GM18499 (cell line): Measurements from ENCODE around the gene UMODL1.

Experiments used
- ATAC-seq: cut with Tn5 transposase; IDR thresholded peaks from one replicate; pipeline ENCODE4 v1.9.1; 2021; ENCODE audit warnings: moderate number of reproducible peaks; ENCODE audit not compliant: insufficient read depth, unreplicated experiment

Gene UMODL1

DNA sequence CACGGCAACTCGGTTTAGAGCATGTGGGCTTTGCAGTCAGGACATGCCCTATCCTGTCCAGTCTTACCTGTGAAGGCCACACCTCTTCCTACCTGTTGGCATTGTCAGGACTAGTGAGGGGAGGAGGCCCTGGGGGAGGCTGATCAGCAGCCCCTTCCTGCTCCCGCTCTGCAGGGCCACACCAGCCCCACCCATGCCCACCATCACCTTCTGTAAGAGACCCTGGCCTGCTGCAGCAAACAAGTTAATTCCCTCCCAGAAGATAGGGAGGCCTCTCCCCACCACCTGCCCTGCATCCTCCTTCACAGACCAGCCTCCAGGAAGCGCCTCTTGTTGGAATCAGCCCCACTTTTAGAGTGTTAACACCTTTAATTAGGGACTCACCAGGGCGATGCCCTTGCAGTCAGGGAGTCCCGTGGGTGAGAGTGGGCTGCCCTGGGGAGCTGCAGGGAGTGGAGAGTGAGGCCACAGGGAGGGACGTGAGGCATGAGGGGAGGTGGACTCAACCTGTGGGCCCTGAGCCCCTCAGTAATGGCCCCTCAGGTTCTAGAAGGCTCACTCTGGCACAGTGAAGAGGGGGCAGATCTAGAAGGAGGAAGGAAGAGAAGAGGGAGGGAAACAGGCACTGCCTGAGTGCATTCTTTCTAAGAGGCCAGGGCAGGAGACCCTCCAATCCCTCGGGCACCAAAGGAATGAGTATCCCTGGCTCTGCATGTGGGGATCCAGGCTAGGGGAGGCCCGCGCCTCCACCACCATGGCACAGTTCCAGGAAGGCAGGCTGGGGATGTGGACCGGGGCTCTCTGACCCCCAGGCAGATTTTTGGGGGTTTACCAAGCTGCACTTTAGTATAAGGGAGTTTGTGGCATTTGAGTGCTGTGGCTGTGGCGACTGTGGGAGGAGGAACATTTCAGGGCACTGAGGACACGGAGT is 8.2 kb downstream of the UMODL1 start:
- no peak for ATAC-seq

DNA sequence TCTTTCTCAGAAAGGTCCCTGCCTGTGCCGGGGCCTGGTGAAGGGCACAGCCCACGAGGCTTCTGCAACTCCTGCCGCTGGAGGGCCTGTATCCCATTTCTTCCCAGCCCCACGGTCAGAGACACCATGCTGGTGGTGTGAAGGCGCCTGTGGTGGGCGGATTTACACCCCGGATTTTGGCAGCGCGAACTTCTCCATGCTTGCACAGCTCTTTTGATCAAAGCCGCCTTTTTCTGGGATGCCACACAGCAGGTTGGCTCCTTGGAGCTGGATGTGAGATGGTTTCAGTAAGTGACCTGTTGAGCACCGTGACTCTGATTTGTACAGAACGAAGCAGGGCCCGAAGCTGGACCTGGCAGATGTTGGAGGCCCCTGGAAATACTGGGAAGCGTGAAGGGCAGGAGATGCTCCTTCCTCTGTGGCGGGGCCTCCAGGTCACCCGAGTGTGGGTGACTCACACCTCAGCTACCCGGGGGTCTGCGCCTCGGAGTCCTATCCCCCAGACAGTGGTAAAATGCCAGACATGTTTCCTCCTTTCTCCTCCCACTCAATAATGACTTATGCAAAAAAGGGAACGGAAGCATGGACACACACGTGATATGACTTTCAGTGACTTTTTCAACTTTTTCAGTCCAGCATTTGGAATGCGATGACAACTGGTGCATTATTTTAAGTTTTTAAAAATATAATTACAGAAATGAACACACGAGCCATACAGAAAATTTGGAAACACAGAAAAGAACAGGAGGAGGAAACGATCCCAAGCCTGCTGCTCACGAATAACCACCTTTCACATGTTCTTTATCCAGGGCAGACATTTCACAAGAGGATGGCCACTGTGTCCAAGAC is 9.0 kb downstream of the UMODL1 start:
- ATAC-seq = no peak

DNA sequence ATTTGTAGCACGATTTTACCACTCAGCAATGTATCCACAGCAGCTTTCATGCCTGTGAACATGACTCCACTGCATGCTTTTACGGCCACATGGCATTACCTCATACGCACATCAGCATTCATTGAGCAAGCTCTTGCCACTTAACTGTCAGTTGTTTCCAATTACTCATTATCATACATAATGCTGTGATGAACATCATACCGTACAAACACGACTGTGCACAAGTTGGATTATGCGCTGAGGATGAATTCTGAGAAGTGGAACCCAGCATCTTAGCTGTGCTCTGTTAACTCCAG is 9.6 kb downstream of the UMODL1 start:
- ATAC-seq = no peak

DNA sequence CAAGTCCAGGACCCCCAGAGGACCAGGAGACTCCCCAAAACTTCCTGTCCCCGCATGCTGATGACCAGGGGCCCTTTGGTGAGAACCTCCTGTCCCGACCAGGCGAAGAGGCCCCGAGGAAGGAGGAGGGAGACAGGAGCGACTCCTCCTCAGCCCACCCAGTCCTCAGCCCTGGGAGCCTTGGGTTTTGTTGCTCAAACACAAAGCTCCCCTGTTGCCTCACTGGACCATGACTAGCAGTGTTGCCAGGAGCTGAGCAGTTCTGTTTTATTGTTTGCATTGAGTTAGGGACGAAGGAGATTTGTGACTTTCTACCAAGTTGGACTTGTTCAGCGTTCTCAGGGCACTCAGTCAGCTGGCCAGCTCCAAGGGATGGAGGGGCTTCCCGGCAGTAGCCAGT is 10.0 kb downstream of the UMODL1 start:
- ATAC-seq = no peak

DNA sequence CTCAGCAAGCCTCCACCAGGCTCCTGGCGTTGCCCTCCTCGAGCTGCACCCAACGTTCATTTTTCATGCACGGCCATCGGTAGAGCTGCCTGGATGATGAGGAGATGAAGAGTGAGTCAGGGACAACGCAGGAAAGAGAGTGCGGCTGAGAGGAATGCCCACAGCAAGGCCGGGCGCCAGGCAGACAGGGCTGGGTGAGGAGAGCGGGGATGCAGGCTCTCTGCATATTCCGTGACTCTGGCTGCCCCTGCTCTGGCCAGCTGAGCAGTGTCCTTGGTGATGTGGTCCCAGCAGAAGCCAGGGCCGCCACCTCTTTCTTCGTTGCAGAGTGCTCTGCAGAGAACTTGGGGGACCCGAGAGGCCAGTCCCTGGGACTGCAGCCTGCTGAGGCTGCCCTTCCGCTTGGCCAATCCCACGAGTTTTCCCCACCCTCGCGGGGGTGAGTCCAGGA is 10.8 kb downstream of the UMODL1 start:
- ATAC-seq = no peak

DNA sequence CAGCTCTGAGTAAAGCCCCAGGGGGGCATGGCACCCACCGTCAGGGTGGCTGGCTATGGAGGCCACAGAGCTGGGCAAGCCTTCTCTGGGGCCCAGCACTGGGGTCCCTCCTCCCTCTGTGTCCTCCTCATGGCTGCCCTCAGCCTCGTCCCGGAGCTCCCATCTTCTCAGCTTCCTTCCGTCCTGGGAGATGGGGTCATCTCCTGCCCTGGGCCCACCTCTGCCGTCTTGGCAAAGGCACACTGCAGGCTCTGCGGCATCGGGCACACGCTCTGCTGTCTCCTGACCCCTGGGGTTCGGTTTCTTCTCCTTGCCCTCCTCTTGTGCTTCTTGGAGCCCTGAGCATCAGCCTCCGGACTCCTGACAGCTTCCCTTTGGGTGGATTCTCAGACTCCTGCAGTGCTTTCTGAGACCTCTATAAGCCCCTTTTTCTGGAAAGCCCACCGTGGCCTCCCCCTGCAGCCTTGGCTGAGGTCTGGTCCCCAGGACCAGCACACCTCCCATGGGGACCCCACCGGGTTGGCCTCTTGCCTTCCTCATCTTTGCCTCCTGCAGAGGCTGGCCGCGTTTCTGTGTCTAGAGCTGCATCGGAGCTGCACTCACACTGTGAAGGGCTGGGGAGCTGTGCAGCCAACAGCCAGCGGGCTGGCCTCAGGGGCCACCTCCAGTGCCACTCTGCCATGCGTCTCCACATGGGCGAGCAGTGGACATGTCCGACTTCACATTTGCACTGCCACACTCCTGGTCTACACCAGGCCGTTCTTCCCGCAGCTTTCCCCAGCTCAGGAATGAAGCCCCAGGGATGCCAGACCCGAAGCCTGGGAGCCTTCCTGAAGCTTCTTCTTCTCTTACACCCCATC is 11.6 kb downstream of the UMODL1 start:
- ATAC-seq = no peak

DNA sequence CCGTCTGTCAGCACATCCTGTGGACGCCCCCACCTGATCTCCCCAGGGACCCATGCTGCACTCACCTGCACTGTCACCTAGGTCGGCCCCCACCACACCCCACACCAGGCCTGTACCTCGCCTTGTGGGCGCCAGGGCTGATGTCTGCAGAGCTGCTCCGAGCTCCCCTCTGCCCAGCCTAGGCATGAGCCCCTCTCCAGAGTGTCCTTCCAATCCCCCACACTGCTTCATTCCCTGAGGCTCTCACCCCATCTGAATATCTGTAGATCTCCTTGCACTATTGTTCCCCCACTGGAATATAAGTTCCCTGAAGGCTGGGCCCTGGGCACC is 12.2 kb downstream of the UMODL1 start:
- ATAC-seq = no peak

DNA sequence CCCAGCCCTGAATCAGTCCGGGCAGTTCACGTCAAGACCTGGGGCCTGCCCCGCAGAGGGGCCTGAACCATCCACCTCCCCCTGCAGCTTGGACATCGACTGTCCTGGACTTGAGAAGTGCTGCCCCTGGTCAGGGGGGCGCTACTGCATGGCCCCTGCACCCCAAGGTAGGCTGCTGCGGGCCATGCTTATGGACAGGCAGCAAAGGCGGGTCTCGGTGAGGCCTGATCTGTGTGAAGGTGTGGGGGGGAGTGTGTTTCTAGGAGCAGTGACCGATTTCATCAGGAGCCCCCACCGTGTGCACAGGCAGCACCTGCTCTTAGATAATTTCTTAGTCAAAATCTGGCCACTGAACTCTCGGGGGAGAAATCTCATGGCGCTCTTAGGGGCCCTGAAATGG is 13.0 kb downstream of the UMODL1 start:
- ATAC-seq = no peak

DNA sequence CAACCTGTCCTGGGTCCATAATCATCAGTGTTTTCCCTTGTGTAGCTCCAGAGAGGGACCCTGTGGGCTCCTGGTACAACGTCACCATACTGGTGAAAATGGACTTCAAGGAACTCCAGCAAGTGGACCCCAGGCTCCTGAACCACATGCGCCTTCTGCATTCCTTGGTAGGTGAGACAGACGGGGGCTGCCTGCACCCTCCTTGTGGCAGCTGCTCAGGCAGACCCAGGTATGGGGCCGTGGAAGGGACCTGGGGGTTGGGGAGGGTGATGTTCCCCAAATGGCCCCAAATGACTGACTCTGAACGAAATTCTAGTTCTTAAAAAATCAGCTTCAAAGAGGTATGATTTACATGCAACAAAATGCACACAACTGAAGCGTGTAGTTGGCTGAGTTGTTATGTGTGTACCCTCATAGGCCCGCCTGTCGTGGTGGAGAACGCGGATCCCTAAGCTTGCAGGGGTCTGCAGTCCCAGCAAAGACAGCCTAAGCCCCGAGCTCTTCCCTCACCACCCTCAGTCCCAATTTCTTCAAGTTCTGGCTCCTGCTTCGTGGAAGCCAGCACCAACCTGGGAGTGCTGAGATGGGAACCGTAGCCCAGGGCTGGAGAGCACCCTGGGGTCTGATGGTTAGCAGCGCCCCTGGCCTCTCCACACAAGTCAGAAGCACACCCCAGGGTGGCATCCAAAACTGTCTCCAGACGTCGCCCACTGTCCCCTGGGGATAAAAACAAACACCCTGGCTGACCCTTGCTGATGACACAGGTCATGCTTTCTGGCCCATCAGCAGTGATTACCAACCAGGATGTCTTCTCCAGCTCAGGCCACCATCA is 14.3 kb downstream of the UMODL1 start:
- no peak for ATAC-seq

DNA sequence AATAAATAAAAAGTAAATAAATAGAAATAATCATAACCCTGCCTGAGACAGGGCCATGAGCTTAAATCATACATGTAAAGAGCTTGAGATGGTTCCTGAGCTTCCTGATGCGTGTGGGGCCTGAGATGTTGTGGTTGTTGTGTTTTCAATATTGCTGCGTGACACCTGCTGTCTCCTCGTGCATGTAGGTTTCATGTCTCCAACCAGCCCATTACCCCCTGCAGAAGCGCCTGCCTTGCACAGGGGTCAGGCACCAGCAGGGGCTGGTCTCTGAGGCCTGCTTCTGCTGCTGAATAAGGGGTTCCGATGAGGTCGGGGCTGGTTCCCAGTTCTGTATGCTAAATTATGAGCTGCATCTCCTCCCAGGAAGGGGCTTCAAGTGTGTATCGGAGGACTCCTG is 15.9 kb downstream of the UMODL1 start:
- ATAC-seq = no peak

DNA sequence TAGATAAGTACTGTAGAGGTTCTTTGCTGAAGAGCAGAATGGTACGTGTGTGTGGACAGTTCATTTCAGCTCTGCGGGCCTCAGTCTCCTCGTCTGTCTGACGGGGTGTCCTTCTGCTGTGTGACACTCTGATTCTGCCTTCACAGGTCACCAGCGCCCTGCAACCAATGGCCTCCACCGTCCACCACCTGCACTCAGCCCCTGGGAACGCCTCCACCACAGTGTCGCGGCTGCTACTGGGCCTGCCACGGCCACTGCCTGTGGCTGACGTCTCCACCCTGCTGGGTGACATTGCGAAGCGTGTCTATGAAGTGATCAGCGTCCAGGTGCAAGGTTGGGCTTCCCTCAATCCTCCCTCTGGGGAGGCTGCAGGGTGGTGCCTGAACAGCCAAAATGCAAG is 17.0 kb downstream of the UMODL1 start:
- ATAC-seq = no peak

DNA sequence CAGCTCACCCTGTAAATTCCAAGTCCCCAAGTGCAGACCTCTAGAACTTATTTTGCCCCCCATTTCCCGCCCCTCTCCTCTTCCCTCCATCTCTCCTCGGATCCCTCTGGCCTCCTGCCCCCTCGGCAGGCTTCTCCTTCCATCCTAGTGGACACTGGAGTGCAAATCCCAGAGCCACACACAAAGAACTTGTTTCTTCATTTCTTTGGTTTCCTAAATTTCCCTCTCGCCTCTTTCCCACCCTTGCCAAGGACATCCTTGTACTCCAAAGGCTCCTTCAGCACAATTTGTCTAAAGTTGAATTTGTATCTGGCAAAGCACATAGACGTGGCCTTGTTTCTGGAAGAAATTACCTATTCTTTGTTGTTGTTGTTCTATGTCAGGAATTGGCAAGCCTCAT is 17.5 kb downstream of the UMODL1 start:
- no peak for ATAC-seq

DNA sequence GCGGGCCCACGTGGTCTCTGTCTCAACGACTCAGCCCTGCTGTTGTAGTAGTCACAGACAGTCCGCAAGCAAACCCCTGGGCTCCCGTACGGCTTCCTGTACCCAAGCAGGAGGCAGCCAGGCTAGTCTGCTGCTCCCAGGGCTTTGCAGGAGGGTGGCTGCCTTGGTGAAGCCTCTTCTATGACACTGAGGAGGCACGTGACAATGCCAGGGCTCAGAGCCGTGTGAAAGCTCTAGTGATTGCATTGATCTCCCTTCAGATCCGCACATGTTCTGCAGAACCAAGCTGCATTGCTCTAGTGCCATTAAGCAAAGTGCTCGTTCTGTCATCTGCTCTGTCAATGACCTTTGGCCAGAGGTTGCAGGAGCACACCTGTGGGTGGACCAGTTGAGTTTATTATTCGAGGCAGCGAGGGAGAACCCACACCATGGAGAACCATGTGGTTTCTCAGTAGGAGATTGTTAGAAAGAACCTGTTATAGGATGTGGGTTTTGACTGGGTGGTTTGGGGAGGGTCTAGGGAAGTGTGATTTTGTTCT is 18.0 kb downstream of the UMODL1 start:
- ATAC-seq = no peak

DNA sequence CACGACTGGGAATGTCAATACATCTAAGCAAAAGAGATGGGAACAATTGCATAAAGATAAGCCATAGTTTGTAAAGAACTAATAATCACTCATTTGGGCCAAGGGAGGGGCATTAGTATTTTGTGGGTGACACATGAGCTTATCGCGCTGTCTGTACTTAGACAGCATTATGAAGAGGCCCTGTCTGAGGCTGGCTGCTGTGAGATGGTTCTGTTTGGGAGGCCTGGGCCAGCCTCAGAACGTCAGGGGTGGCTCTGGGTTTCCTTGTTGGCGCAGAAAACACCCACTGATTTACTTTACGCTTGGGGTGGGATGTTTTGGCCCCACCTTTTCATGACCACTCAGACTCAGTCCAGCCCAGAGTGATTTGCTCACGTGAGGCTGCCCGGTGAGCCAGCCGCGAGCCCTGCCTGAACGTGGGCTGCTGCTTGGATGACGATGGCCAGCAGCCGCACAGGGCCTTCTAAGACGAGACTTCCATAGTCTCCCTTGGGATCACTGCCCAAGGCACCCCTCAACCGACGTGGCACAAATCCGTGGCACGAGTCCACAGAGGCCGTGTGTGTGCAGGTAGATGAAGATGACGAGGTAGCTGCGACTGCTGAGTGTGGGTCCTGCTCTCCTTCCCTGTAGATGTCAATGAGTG is 18.7 kb downstream of the UMODL1 start:
- no peak for ATAC-seq

DNA sequence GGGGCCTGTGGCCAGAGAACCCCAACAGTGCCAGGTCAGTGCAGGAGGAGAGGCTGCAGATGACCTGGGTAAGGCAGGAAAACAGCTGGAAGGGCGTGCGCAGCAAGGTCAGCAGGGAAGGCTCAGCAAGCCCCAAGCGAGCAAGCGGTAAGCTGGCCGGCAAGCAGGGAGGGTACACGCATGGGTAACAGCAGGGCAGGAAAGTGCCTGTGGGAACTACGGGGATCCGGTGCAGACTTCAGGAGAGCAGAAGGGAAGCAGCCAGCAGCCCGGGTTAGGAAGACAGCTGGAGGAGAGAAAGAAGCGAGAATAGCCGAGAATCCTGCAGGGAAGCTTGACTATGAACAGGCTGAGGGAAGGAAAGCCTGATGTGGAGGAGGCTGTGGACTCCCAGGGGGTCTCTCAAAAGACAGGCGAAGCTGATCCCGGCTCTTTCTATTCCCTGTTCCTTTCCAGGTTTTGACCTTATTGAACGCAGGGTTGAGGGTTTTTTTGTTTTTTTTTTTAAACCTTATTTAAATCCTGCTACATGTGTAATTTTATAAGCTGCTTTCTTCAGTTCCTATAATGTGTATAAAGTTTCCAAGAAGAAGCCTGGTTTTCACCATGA is 20.9 kb downstream of the UMODL1 start:
- ATAC-seq = no peak

DNA sequence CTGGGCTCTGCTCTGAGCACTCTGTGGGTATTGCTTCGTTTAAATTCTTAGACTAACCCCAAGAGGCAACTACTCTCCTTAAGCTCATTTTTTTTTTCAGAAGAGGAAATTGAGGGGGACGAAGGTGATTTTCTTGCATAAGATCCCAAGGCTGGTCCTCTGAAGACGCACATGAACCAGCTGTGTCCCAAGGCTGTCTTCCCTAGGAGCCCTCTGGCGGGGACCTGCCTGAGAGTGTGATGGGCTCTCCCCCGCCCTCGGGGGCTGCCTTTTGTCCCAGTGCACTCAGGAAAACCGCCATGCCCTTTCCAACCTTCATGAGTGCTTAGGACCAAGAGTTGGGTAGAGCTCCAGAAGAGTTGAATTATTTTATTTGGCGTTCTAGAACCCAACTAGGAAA is 21.7 kb downstream of the UMODL1 start:
- ATAC-seq = no peak

DNA sequence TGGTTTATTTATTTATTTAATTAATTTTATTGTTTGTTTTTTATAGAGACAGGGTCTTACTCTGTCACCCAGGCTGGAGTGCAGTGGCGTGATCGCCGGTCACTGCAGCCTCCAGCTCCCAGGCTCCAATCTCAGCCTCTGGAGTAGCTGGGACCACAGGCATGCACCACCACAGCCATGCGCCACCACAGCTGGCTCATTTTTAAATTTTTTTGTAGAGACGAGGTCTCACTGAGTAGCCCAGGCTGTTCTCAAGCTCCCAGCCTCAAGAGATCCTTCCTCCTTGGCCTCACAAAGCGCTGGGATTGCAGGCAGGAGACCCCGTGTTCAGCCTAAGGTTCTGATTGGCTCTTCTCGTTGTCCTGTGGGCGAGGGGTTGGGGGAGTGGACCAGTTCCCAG is 22.1 kb downstream of the UMODL1 start:
- ATAC-seq = no peak

DNA sequence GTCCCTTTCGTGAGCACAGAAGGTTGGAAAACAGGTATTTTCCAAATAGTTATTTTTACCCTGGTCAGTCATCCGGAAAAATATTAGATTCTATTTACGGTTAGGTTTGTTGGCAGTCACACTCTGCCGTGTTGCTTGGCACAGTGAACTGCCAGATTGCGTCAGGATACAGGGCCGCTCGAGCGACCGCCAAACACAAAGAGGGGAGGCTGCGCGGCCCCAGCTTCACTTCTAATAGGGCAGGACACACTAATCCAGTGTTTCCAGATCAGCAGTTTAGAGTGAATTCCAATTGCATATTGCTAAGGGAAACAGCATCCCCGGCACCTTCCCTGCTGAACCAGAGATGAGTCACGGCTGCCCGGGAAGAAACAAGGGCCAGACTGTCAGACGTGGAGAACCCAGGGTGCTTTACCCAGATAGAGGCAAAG is 22.9 kb downstream of the UMODL1 start:
- ATAC-seq = no peak

DNA sequence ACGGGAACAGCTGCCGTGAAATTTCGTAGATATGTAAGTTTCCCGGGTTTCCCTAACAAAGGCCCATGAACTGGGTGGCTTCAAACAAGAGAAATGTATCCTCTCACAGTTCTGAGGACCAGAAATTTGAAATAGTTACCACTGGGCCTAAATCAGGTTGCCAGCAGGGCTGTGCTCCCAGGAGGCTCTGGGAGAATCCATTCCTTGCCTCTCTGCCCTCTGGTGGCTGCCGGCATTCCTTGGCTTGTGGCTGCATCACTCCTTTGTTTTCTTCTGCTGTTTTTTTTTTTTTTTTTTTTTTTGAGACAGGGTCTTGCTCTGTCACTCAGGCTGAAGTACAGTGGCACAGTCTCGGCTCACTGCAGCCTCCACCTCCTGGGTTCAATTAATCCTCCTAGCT is 23.7 kb downstream of the UMODL1 start:
- no peak for ATAC-seq
